Activated CD8-positive, alpha-beta memory T cell treated with anti-CD3 and anti-CD28 coated beads for 24 hours (primary cell): ENCODE measurements around the gene EXOC6B.

Experiments
- DNase-seq: peaks from one replicate; pipeline ENCODE4 v3.0.0-alpha.2; 2020

Gene EXOC6B

DNA sequence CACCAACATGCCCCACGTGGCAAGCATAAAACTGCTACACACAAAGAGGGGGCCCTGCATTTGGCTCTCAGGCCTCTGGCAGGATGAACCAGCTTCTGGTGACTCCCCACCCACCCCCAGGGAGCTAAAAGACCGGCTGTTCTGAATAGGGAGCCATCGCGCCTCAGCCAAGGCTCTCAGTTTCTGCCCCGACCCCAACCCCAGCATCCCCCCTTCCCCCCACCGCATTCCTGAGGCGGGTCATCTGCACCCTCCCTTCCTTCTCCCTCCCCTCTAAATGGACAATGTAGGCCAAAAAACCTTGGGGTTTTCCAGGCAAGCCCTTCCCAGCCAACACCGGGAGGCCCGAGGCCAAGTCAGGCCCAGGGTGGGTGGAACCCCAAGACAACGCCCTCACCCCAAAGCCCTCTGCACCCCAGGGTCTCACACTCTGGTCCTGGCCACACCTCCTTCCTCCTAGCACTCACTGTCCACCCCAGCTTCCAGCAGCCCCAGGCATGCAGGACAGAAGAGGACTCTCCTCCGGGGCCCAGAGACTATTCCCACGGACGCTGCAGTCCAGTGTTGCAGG is 683.9 kb downstream of the EXOC6B start:
- peak; percentile 44 for DNase-seq

DNA sequence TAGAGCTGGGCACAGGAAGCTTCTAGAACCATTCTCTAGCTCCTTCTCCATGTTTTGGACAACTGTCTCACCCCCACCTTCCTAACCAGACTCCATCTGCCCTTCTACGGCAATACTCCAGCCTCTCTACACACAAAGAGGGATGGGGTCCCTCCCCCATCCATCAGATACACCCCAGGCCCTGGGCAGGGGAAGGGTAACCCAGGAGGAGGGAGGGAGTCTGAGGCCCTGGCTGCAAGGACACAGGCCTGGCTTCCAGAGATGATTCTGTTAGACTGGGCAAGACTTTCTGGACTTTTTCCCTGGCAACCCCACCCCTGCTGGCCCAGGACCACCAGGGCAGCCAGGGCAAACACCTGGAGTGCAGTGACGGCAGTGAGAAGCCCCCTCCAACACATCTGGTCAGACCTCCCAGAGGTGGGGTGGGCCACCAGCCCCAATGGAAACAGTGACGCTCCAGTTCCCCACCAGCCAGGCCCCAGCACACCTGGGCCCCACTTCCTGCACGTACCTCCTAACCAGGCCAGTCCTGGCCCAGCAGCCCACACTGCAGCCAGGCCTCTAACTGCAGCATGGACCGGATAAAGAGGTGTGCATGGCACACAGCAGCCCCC is 684.7 kb downstream of the EXOC6B start:
- DNase-seq = peak; percentile 46

DNA sequence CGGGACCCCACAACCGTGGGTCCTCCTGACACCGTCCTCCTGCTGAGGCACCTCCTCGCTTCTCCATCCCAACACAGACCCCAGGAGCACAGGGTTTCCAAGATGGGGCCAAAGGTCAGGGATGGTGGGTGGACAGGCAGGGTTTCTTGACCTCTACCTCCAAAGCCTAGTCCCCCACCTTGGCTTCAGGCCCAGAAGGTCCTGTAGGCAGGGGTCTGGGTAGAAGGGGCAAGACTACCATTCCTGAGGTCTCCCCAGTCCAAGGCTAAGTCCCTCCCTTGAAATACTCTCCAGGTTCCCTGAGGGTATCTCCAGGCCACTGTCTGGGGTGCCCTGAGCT is 685.2 kb downstream of the EXOC6B start:
- DNase-seq = no peak

DNA sequence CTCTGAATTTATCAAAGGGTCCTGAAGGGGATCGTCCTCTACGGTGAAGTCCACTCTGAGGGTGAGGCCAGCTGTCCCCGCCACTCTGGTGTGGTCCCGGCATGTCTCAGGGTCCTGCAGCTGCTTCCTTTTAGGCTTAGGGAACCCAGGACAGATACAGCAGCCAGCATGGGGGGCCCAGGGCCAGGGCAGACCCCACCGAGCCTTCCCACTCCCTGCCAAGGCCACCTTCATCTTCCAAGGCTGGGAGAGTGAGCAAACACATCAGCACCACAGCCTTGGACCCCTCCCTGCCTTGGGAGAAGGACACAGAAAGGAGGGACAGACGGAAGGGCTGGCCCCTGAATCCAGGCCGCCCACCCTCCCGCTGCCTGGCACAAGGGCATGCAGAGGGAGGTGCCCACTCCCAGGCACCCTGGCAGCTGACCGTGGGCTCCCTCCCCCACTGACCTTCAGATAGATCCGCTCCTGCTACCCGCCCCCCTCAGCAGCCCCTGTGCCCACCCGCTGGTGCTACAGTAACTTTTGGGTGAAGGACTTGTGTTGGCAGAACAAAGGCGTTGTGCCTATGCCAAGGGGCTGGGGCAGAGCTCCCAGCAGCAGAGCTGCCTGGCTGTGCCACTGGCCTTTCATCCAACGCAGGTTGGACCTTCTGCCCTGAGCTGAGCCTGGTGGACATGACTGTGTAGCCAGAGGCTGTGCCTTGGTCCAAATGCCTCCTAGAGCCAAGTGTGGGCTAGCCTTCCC is 685.8 kb downstream of the EXOC6B start:
- peak; percentile 49 for DNase-seq

DNA sequence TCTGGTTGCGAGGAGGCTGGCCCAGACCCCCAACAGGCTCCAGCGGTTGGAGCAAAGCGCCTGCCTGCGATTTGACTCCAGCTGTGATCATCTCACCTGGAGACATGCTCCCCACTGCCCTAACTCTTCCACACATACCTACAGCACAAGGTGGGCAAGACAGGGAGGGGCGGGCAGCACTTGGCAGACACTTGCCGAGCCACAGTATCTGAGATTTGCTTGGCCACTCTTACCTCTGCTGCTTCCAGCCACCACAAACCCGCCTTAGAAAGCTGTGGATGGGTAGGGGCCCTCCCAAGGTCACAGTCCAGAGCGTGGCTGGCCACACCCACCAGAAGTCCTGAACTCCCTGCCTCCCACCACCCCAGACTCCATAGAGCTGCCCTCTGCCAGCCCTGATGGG is 686.4 kb downstream of the EXOC6B start:
- DNase-seq = peak; percentile 49

- DNase-seq = no peak
Observed at GRCh38 chr2:72138921-72139381, 686.9 kb downstream of the EXOC6B start.

GRCh38 chr2:72138011-72138881 is 687.6 kb downstream of the EXOC6B start:
- no peak for DNase-seq

GRCh38 chr2:72137498-72138010 is 688.3 kb downstream of the EXOC6B start:
- peak; percentile 89 for DNase-seq

GRCh38 chr2:72136933-72137497 is 688.8 kb downstream of the EXOC6B start:
- no peak for DNase-seq

DNA sequence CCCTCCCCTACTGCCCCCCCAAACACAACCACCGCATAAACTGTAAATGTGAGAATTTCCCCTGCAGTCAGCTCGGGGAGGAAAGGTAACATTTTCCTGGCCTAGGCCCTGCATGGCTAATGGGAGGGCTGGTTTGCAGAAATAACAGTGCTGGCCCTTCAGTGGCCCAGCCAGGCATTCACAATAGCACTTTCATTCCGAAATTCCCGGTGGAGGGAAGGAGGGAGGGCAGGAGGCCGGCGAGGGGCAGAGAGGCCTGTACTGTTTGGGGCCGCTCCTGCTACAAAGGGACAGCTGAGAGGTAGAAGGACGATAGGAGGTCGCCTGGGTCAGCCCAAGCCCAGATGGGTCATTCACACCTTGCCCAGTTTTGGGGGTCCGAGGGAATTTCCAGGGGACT is 689.5 kb downstream of the EXOC6B start:
- DNase-seq = no peak

- DNase-seq = no peak
Observed at GRCh38 chr2:72135921-72136320, 689.9 kb downstream of the EXOC6B start.

DNA sequence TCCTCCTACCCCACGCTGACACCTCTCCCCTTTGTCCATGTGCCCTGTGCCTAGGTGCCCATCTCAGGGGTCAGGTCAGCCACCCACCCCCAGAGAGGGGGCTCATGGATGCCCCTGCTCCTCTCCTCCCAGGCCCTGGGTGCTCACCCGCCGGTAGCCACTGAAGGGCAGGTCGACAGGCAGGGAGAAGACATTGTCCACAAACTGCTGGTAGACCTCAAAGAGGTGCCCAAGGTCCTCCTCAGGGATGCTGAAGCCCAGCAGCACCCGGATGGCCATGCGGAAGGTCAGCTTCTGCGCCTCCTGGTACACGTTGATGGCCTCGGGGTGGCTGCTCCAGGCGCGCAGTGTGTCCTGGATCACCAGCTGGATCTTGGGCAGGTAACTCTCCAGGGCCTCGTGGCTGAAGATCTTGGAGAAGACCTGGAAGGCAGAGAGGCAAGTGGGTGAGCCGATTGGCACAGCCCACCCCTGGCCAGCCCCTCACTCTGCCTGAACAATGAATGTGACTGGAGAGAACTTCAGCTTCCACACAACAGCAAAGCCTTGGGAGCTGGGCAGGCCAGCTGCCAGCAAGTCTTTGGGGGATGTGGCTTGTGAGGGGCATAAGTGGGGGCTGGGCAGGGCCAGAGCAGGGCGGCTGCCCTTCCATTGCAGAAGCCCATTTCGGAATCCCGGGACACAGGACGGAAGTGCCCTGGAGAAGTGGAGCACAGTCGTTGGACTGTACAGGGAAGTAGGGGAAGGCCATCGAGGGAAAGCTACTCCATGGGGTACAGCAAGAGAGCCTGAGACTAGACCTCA is 690.6 kb downstream of the EXOC6B start:
- DNase-seq = no peak

GRCh38 chr2:72134408-72134996 is 691.3 kb downstream of the EXOC6B start:
- no peak for DNase-seq

DNA sequence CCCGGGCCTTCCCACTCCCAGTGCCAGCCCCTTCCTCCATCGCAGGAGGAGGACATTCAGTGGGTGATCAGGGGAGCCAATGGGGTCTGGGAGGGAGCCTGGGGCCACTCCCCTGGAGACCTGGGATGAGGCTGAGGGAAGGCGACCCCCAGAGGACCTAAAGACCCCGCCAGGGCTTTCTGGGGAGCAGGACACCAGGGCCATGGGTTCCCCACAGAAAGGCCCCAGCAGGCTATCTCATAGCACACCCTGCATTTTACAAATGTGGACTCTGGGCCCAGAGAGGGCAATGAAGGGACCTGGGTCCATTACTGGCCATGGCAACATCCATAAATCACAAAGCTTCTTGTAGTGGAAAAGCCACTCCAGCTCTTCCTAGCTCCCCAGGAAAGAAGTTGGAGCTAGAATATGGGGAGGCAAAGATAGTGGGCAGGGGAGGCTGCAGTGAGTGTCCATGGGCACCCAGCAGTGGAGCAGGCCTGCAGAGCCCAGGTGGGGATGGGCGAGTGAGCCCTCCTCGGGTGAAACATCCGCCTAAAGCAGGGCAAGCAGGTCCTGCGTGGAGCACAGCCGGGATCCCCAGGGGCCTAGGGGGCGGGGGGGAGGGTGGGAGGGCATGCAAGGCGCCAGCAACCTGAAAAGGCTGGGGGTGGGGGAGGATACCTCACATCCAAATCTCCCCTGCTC is 692.0 kb downstream of the EXOC6B start:
- no peak for DNase-seq

GRCh38 chr2:72132981-72133720 is 692.7 kb downstream of the EXOC6B start:
- no peak for DNase-seq

- DNase-seq = peak; percentile 38
Observed at GRCh38 chr2:72131916-72132841, 693.7 kb downstream of the EXOC6B start.

DNA sequence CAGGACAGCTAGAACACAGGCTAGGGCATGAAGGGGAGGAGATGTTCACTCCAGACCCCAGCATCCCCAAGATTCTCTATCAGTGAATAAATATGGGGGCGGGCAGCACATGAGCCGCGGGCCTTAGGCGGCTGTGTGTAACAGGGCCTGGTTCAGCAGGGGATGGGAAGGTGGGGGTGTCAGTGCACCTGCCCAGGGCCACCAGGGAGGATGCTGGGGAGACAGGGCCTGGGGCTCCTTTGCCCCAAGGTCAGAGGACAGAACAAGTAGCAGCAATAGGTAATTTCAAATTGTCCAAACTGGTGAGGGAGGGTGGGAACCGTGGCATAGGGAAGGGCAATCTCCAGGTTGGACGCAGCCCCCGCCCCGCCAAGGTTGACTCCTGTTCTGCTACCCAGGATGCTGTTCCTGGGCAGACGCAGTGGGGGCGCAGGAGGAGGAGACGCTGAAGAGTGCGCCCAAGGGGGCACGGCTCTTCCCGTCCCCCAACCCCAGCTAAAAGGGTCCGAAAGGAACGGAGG is 694.4 kb downstream of the EXOC6B start:
- peak; percentile 21 for DNase-seq

DNA sequence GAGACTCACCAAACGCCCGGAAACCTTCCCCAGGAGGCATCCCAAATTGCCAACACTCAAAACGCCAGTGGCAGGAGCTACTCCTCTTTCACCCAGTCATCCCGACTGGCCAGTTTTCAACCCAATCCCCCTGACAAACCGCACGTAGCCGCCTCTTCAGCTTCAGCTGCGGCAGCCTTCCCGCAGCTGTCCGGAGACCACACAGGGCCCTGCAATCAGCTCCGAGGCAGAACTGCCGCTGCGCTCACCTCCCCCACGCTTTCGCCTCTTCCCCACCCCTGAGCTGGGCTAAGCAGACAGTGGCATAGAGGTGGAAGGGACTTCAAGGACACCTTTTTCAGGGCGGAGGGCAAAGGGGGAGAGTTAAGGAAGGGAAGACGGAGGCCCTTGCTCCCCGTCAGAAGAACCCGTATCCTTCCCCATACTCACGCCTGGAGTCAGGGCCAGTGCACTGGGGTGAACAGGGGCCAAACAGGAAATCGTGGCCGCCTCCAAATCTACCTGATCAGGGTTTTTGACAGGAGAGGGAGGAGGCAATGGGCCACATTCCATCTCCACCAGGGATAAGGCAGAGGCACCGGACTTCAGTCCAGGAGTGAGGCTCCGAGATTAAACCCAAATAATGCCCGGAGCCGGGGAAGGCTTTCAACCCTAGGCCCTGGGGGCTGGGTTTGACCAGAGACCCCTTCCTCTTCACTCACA is 695.0 kb downstream of the EXOC6B start:
- peak; percentile 30 for DNase-seq
